HepG2 (cell line): ENCODE data around the gene IRF2BPL. TPM values are rescaled to one million over a fixed set of nuclear protein-coding genes. Genes with fewer than 3 reads are reported as not detected.

ENCODE experiments used
- AGO1 ChIP-seq: fragments of 200-400 bp; formaldehyde crosslinking; IDR thresholded peaks from 2 replicates; pipeline ENCODE4 v1.6.1; 2017; ENCODE audit warnings: mild to moderate bottlenecking, low read depth, low read length, moderate library complexity; ENCODE audit not compliant: poor library complexity, severe bottlenecking
- CEBPG ChIP-seq: IDR thresholded peaks from 2 replicates; pipeline ENCODE4 v1.6.1; 2016
- GFI1 ChIP-seq: sonication (generic); formaldehyde crosslinking; IDR thresholded peaks from 2 replicates; pipeline ENCODE4 v1.5.0; 2020; ENCODE audit warnings: missing genetic modification reagents, mild to moderate bottlenecking, borderline replicate concordance
- GZF1 ChIP-seq: sonication (generic); formaldehyde crosslinking; IDR thresholded peaks from 2 replicates; pipeline ENCODE4 v1.5.1; 2020; ENCODE audit warnings: mild to moderate bottlenecking, missing genetic modification reagents
- MIXL1 ChIP-seq: IDR thresholded peaks from 2 replicates; pipeline ENCODE4 v1.6.1; 2016
- MTERF4 ChIP-seq: sonication (generic); formaldehyde crosslinking; IDR thresholded peaks from 2 replicates; pipeline ENCODE4 v1.8.0; 2023; ENCODE audit warnings: mild to moderate bottlenecking, missing genetic modification reagents
- NCOA1 ChIP-seq: sonication (generic); formaldehyde crosslinking; IDR thresholded peaks from 2 replicates; pipeline ENCODE4 v1.9.0; 2021; ENCODE audit warnings: missing genetic modification reagents
- REPIN1 ChIP-seq: sonication (generic); formaldehyde crosslinking; IDR thresholded peaks from 2 replicates; pipeline ENCODE4 v1.8.0; 2022; ENCODE audit warnings: missing genetic modification reagents, low read depth, mild to moderate bottlenecking, borderline replicate concordance
- RFXAP ChIP-seq: sonication (generic); formaldehyde crosslinking; IDR thresholded peaks from 2 replicates; pipeline ENCODE4 v1.4.0; 2020; ENCODE audit warnings: missing genetic modification reagents, borderline replicate concordance
- SNAI1 ChIP-seq: sonication (generic); formaldehyde crosslinking; IDR thresholded peaks from 2 replicates; pipeline ENCODE4 v1.5.0; 2020; ENCODE audit warnings: mild to moderate bottlenecking, missing genetic modification reagents, borderline replicate concordance
- SRF ChIP-seq: IDR thresholded peaks from 2 replicates; pipeline ENCODE4 v1.6.1; 2011; ENCODE audit warnings: mild to moderate bottlenecking, low read depth, low read length, moderate library complexity
- TARDBP ChIP-seq: sonication (generic); formaldehyde crosslinking; IDR thresholded peaks from 2 replicates; pipeline ENCODE4 v1.8.0; 2022; ENCODE audit warnings: mild to moderate bottlenecking, missing genetic modification reagents
- TCF12 ChIP-seq, 2 experiments: fragments of 450-650 bp in 1 of 2; sonication (generic) in 1 of 2; formaldehyde crosslinking in 1 of 2; IDR thresholded peaks; 2 replicates each; pipeline versions ENCODE4 v1.6.1 to v1.8.0; 2017 to 2022; ENCODE audit warnings: antibody characterized with exemption in 1 of 2, mild to moderate bottlenecking in 1 of 2, missing genetic modification reagents in 1 of 2, moderate library complexity in 1 of 2
- ZBTB3 ChIP-seq: sonication (generic); formaldehyde crosslinking; IDR thresholded peaks from 2 replicates; pipeline ENCODE4 v1.4.0; 2020; ENCODE audit warnings: low read depth, mild to moderate bottlenecking, moderate library complexity, missing genetic modification reagents, borderline replicate concordance
- ZNF597 ChIP-seq: sonication (generic); formaldehyde crosslinking; IDR thresholded peaks from 2 replicates; pipeline ENCODE4 v1.5.0; 2020; ENCODE audit warnings: missing genetic modification reagents
- ZNF703 ChIP-seq: sonication (generic); formaldehyde crosslinking; IDR thresholded peaks from 2 replicates; pipeline ENCODE4 v1.5.1; 2020; ENCODE audit warnings: missing genetic modification reagents, mild to moderate bottlenecking, moderate library complexity, borderline replicate concordance
- ZNF720 ChIP-seq: sonication (generic); formaldehyde crosslinking; IDR thresholded peaks from 2 replicates; pipeline ENCODE4 v1.4.0; 2020; ENCODE audit warnings: missing genetic modification reagents
- ZNF747 ChIP-seq: sonication (generic); formaldehyde crosslinking; IDR thresholded peaks from 2 replicates; pipeline ENCODE4 v1.8.1; 2023; ENCODE audit warnings: missing genetic modification reagents, mild to moderate bottlenecking, borderline replicate concordance
- ZNF841 ChIP-seq: sonication (generic); formaldehyde crosslinking; IDR thresholded peaks from 2 replicates; pipeline ENCODE4 v1.8.1; 2023; ENCODE audit warnings: missing genetic modification reagents, borderline replicate concordance
- polyA plus RNA-seq, 8 experiments: library from polyadenylated mRNA; depleted of rRNA in 3 of 8; stranded (reverse) in 7 of 8; unstranded in 1 of 8; fragments of >200 nt; fragmentation: Illumina TruSeq in 4 of 8; extraction: Trizol in 4 of 8; gene quantifications; 2 replicates each; pipeline versions ENCODE4 v1.2.1 to v1.2.3, GENCODE V29; 2011 to 2016; ENCODE audit warnings: low read depth in 4 of 8, missing spikeins in 1 of 8, mixed read lengths in 1 of 8; ENCODE audit not compliant: insufficient read depth in 1 of 8
- total RNA-seq, 5 experiments: library from RNA; depleted of rRNA; stranded (reverse); fragments of >200 nt; fragmentation: Illumina TruSeq; extraction: Trizol; gene quantifications; 2 replicates each; pipeline ENCODE4 v1.2.3, GENCODE V29; 2016; ENCODE audit warnings: low read depth in 1 of 5
- TF ChIP-seq, protein P1 (sequence below): sonication (generic); formaldehyde crosslinking; IDR thresholded peaks from 2 replicates; pipeline ENCODE4; 2020; ENCODE audit warnings: missing genetic modification reagents, mild to moderate bottlenecking, borderline replicate concordance
- TF ChIP-seq, protein P2 (sequence below): sonication (generic); formaldehyde crosslinking; IDR thresholded peaks from 2 replicates; pipeline ENCODE4 v1.9.0; 2021; ENCODE audit warnings: missing genetic modification reagents, mild to moderate bottlenecking, borderline replicate concordance
- TF ChIP-seq, protein P3 (sequence below): sonication (generic); formaldehyde crosslinking; IDR thresholded peaks from 2 replicates; pipeline ENCODE4 v1.4.0; 2020; ENCODE audit warnings: missing genetic modification reagents

IRF2BPL gene
- total and polyA plus RNA-seq, 2 of the 13 experiments (the other 11 are each of a cell fraction or from before 2014, with no cell fraction given) = 6.6 to 8.4 TPM

DNA sequence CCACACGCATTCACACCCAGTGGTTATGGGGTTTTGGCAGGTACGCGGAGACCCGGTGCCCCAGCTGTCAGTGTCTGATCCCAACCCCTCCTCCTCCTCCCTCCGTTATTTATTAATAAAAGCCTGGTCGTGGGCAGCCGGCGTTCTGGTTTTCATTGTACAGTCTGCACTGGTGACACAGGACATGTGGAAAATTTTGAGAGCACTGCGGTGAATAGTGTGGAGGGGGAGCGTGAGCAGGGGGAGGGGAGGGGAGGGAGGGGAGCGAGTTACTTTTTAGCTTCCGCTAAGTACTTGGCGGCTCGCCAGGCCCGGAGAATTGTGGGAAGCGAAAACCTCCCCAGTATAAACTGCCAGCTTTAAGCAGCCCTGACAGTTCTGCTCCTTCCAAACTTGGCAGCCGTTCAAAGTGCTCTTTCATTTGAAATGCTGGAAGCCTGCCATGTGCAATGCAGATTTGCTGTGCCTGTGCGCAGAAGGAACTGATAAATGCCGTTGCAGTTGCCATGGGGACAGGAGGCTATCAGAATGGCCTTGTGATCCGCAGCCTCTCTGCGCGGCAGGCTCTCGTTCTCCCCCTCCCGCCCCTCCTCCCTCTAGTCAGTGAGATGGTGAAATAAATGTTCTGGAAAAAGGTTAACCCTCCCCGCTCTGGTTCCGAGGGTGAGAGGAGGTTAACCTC, 11.7 kb upstream of the IRF2BPL start (continued):
- TF ChIP-seq, protein P1, sequence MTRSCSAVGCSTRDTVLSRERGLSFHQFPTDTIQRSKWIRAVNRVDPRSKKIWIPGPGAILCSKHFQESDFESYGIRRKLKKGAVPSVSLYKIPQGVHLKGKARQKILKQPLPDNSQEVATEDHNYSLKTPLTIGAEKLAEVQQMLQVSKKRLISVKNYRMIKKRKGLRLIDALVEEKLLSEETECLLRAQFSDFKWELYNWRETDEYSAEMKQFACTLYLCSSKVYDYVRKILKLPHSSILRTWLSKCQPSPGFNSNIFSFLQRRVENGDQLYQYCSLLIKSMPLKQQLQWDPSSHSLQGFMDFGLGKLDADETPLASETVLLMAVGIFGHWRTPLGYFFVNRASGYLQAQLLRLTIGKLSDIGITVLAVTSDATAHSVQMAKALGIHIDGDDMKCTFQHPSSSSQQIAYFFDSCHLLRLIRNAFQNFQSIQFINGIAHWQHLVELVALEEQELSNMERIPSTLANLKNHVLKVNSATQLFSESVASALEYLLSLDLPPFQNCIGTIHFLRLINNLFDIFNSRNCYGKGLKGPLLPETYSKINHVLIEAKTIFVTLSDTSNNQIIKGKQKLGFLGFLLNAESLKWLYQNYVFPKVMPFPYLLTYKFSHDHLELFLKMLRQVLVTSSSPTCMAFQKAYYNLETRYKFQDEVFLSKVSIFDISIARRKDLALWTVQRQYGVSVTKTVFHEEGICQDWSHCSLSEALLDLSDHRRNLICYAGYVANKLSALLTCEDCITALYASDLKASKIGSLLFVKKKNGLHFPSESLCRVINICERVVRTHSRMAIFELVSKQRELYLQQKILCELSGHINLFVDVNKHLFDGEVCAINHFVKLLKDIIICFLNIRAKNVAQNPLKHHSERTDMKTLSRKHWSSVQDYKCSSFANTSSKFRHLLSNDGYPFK (CRISPR knock-in tag) = no peak; the same call in 1 of the 2 replicates
- TF ChIP-seq TARDBP (peak; percentile 51; the same call in 1 of the 2 replicates), ZNF703 (no peak), ZNF720 (CRISPR knock-in tag) (no peak), REPIN1 (CRISPR knock-in tag) (peak; percentile 51; the same call in 1 of the 2 replicates), MTERF4 (no peak), CEBPG (peak; percentile 63), AGO1 (no peak), GFI1 (CRISPR knock-in tag) (no peak), GZF1 (no peak), SNAI1 (CRISPR knock-in tag) (no peak), SRF (no peak), ZNF597 (no peak), MIXL1 (CRISPR knock-in tag) (no peak), NCOA1 (CRISPR knock-in tag) (no peak), TCF12 (IDR thresholded peaks at IDR 0.05) (no peak), TCF12 (CRISPR knock-in tag; IDR thresholded peaks at IDR 0.05) (no peak), RFXAP (CRISPR knock-in tag) (peak; percentile 74; the same call in 1 of the 2 replicates), ZNF841 (CRISPR knock-in tag) (no peak), ZNF747 (CRISPR knock-in tag) (0 out of 2 replicates have a peak, but pooled peaks have one; percentile 61), ZBTB3 (no peak)
- TF ChIP-seq, protein P2, sequence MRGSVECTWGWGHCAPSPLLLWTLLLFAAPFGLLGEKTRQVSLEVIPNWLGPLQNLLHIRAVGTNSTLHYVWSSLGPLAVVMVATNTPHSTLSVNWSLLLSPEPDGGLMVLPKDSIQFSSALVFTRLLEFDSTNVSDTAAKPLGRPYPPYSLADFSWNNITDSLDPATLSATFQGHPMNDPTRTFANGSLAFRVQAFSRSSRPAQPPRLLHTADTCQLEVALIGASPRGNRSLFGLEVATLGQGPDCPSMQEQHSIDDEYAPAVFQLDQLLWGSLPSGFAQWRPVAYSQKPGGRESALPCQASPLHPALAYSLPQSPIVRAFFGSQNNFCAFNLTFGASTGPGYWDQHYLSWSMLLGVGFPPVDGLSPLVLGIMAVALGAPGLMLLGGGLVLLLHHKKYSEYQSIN (CRISPR knock-in tag) = no peak
- TF ChIP-seq, protein P3, sequence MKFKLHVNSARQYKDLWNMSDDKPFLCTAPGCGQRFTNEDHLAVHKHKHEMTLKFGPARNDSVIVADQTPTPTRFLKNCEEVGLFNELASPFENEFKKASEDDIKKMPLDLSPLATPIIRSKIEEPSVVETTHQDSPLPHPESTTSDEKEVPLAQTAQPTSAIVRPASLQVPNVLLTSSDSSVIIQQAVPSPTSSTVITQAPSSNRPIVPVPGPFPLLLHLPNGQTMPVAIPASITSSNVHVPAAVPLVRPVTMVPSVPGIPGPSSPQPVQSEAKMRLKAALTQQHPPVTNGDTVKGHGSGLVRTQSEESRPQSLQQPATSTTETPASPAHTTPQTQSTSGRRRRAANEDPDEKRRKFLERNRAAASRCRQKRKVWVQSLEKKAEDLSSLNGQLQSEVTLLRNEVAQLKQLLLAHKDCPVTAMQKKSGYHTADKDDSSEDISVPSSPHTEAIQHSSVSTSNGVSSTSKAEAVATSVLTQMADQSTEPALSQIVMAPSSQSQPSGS (CRISPR knock-in tag) = peak; percentile 38; the same call in 1 of the 2 replicates
